GOT3 (cell line): ENCODE measurements around the gene DDN.

Experiments
- DNase-seq: peaks from one replicate; lab custom pipeline; 2025; ENCODE audit warnings: mixed read lengths; lab: John Stamatoyannopoulos, UW

Gene DDN

GRCh38 chr12:48981757-48982157 lies 17.4 kb downstream of the DDN start:
- no peak for DNase-seq

GRCh38 chr12:48980953-48981756 lies 18.0 kb downstream of the DDN start:
- no peak for DNase-seq

DNA sequence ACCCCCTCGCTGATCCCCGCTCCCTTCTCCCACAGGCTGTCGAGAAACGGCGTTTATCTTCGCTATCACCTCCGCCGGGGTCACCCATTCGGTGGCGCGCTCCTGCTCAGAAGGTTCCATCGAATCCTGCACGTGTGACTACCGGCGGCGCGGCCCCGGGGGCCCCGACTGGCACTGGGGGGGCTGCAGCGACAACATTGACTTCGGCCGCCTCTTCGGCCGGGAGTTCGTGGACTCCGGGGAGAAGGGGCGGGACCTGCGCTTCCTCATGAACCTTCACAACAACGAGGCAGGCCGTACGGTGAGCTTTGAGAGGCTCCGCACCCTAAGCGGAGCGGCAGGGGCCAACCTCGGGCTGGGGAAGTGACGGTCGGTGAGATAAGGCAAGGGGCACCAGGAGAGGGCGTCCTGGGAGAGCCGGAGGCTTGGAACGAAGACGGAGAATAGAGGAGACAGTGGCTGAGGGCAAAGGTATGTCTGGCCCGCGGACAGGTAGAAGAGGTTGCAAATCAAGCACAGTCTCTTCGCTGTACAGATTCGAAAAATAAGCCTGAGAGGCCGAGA lies 18.7 kb downstream of the DDN start:
- DNase-seq, result no peak

GRCh38 chr12:48979602-48980388 lies 19.4 kb downstream of the DDN start:
- no peak for DNase-seq

DNA sequence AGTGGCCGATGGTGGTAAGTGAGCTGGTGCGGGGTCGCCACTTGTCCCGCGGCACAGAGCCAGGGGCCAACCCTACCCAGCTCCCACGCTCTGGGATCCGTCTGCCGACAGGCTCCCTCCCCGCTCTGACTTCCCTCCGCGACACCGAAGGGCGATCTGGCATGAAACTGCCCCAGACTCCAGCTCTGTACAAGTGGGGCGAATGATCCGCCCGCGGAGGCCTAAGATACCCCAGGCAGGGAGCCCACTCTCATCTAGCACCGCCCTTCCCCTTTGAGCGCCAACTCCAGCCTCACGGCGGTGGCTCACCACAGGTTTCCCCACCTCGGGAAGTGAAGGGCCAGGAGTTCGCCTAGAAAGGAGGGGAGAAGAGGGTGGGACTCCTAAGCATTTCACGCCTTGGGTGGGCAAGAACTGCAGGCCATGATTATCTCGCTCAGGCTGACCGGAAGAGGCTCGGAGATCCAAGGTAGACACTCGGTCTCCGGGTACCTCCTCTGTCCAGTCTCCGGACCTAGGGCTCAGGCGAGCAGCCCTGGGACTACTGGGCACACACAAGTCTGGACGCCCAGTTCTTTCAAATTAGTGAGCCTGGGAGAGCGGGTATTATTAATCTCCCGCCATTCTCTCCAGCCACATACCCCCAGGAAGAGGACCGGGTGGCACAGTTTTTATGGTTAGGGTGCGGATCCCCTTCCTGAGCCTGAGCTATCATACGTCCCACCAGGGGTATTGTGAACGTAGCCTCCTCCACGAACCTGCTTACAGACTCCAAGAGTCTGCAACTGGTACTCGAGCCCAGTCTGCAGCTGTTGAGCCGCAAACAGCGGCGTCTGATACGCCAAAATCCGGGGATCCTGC lies 20.2 kb downstream of the DDN start:
- no peak for DNase-seq

GRCh38 chr12:48978291-48978740 lies 20.9 kb downstream of the DDN start, which contains the start of gene WNT1:
Gene WNT1, plus strand, starts transcription at chr12:48978322. Its CDS starts 329 bp downstream, at chr12:48978651.
- no peak for DNase-seq

DNA sequence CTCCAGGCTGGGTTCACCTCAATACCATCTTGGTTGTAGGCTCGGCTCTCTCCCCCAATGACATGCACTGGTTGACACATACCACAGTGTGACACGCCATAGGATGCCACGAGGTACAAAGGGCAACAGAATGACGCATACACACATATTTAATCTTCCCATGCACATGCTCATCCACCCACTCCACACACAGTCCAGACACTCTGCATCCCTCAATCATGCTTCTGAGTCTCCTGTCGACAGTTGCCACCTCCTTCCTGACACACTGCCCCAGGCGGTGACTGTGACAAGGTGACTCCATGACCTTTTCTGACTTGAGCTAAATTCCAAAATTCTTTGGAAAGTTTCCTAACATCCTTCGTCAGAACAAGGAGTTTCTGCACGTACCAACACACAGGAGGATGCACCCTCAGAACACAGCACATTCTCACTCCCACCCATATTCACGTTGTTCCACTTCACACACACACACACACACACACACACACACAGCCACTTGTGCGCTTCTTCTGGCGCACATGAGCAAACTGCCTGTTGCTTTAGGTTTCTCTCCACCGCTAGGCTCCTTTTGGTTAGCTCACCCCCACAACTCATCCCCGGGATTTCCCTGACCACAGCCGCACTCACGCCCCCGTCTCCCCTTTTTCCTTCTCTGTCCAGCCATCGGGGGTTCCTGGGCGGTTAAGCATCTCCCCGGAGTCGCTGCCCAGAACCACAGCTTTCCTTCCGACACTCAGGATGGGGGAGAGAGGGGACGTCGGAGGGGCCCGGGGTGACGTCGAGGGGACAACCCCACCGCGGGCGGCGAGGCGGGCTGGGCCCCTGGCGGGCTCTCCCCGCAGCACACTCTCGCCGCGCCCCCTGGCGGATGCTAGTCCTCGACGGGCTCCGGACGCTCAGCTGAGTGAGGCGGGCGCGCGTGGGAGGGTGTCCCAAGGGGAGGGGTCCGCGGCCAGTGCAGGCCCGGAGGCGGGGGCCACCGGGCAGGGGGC lies 21.6 kb downstream of the DDN start:
- DNase-seq, result no peak

DNA sequence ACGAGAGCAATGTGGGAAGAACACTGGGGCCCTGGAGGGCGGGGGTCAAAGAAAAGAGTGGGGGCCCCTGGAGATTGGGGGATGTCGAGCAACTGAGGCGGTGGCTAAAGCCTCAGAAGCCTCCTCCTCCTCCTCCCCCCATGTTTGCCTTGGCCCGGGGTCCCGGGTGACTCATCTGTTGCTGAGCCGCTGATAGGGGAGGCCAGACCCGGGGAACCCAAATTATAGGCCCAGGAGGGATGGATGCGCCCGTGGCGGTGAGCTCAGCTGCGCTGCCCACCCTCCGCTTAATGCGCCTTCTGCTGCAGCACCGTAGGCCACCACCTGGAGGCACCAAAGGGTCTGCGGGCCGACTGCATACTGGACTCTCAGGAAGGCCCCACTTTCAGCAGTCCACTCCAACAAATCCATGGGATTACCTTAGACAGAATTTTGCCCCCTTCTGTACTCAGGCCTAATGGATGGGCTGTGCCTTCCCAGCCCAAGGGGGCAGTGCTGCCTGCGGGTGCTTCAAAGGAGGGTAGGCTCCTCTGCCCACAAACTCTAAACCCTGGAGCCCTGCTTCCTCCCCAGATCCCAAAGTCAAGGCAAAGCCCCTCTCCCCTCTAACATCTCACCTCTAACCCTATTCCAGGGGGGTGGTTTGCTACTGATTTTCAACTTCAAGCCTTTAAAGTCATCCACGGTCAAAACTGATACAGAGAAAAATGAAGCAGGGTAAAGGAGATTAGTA lies 25.1 kb downstream of the DDN start:
- DNase-seq, result no peak

DNA sequence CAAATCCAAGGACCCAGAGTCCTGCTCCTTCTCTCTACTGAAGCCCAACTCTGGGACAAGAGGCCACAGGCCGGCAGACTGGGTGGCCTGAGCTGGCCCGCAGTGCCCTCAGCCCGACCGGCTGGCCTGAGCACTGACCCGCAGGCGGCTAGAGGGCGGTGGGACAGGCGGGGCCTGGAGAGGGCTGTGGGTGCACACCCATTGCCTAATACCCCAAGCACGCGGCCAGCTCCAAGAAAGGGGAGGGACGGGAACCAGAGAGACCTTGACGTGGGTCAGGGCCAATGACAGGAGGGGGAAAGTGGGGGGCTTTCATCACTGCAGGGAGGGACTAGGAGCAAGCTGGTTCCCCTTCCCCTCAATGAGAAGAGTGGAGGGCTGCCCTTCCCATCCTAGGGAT lies 25.6 kb downstream of the DDN start:
- DNase-seq, result no peak

GRCh38 chr12:48972952-48973483 lies 26.2 kb downstream of the DDN start:
- no peak for DNase-seq

GRCh38 chr12:48972213-48972951 lies 26.8 kb downstream of the DDN start:
- DNase-seq, result no peak

DNA sequence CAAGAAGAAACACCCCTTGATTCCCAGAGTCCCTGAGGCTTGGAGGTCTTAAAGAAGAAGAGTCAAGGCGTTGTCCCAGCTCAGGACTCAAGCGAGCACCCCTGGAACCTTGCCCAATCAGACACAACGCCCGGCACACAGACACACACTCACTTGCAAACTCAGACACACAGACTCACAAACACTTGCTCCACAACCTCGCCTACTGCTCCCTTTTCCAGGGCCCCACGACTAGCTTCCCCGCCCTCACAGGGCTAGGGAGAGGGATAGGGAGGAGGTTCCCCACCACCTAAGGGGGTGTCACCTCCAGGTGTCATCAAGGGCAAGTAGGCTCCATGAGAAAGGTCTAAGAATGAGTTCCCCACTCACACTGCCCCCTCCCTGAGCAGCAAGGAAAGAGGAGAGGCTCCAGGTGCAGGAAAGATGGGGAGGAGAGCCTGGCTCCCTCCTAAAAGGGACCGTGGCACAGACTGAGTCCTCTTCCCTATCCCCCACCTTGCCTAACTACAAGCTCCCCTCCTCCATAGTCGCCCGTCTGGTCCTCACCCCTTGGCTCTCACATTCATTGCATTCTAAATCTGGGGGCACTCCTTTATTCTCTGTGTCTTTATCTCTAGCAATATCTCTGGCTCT lies 28.4 kb downstream of the DDN start:
- DNase-seq, result no peak

GRCh38 chr12:48969833-48970701 lies 29.1 kb downstream of the DDN start:
- DNase-seq, result no peak

DNA sequence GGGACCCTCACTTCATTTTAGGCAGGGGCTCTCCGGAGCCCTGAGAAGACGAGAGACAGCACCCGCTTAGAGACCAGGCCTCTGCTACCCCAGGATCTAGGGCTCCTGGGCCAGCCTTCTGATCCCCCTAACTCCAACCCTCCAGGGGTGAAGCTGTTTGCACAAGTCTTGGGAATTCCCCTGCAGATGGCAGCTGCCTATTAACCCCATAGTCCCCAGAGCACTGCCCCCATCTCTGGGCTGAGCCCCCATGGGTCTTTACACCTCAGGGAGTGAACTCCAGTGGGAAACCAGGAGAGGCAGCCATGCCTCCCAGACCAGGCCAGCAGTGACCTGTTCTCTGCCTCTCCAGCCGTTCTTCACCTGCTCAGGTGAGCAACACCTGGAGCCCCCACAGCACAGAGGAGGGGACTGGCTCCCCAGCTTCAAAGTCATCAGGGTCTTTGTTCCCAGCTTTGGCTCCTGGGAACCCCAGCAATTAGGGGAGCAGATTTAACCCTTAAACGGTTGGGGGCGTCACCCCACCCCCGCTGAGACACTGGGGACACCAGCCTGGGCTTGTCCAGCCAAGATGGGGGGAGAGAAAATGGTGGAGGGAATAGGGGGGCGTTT lies 29.9 kb downstream of the DDN start:
- DNase-seq, result no peak

GRCh38 chr12:48968467-48968866 lies 30.7 kb downstream of the DDN start:
- no peak for DNase-seq

GRCh38 chr12:48967991-48968390 lies 31.2 kb downstream of the DDN start:
- no peak for DNase-seq
